ENCODE data around the gene MRPS25.

Gene MRPS25

DNA sequence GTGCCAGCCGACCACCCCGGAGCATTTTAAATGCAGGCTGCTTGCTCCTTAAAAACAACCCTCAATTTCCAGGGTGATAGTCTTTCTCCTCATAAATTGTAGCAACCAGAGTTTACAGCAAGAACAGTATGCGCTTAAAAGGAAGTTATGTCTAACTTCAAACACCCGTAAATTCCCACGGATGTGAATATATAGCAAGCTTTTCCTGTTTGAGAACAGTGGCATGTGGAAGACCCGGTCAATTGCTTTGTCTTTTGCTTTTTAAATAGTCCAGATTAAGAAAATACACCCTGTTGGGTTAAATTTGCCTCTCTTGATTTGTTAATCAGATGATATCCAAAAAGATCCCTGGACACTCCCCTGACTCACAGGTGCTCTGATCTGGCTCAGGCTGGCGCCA is 20.8 kb downstream of the MRPS25 start:
- no peaks in the 10 kb centered on the region for H4K20me1 ChIP-seq (ENCODE audit: insufficient read depth, low read length)

GRCh38 chr3:15043408-15044171 is 21.5 kb downstream of the MRPS25 start:
- Histone ChIP-seq H3K79me2 (ENCODE audit: insufficient read depth, low read length) (no peaks in the 10 kb centered on the region), H3K36me3 (ENCODE audit: insufficient read depth, low read length) (peaks cover 97% of the 10 kb centered on the region)

More for the DNA sequence above, 20.8 kb downstream of the MRPS25 start:
- H3K9ac ChIP-seq (ENCODE audit: low read length): no peak overlapping the region
- H3K27ac ChIP-seq (ENCODE audit: low read depth, low read length, poor library complexity, severe bottlenecking): no peak overlapping the region
- no peaks in the 10 kb centered on the region for H3K4me1 ChIP-seq (ENCODE audit: insufficient read depth, low read length, severe bottlenecking)
- H3F3A ChIP-seq (ENCODE audit: insufficient read depth, low read length): no peaks in the 10 kb centered on the region
- H3K4me3 ChIP-seq (ENCODE audit: low read depth, low read length, poor library complexity, severe bottlenecking): no peak overlapping the region
- no peaks in the 10 kb centered on the region for H3K9me2 ChIP-seq (ENCODE audit: low read depth, low read length)
- H2AFZ ChIP-seq (ENCODE audit: low read length): no peak overlapping the region
- no peaks in the 10 kb centered on the region for H3K9me3 ChIP-seq (ENCODE audit: low read length)
- no peak overlapping the region for H3K4me2 ChIP-seq (ENCODE audit: low read length)
- peaks cover 97% of the 10 kb centered on the region for H3K36me3 ChIP-seq (ENCODE audit: insufficient read depth, low read length)
- TF ChIP-seq CTCF (IDR thresholded peaks at IDR 0.05; ENCODE audit: low read length) (no peak), EZH2 (IDR thresholded peaks at IDR 0.05; ENCODE audit: borderline replicate concordance, low read length) (no peak)
- no peaks in the 10 kb centered on the region for H3K27me3 ChIP-seq (ENCODE audit: insufficient read depth, low read length)
- no peaks in the 10 kb centered on the region for H3K79me2 ChIP-seq (ENCODE audit: insufficient read depth, low read length)

GRCh38 chr3:15042936-15043335 is 22.2 kb downstream of the MRPS25 start:
- Histone ChIP-seq H2AFZ (ENCODE audit: low read length) (no peak overlapping the region), H3K79me2 (ENCODE audit: insufficient read depth, low read length) (no peaks in the 10 kb centered on the region), H3K4me2 (ENCODE audit: low read length) (no peak overlapping the region), H3K9me3 (ENCODE audit: low read length) (no peaks in the 10 kb centered on the region), H3K4me3 (ENCODE audit: low read depth, low read length, poor library complexity, severe bottlenecking) (no peak overlapping the region), H3K36me3 (ENCODE audit: insufficient read depth, low read length) (peaks cover 97% of the 10 kb centered on the region), H3K27me3 (ENCODE audit: insufficient read depth, low read length) (no peaks in the 10 kb centered on the region), H3F3A (ENCODE audit: insufficient read depth, low read length) (no peaks in the 10 kb centered on the region), H3K9ac (ENCODE audit: low read length) (no peak overlapping the region), H3K27ac (ENCODE audit: low read depth, low read length, poor library complexity, severe bottlenecking) (no peak overlapping the region), H4K20me1 (ENCODE audit: insufficient read depth, low read length) (no peaks in the 10 kb centered on the region), H3K9me2 (ENCODE audit: low read depth, low read length) (no peaks in the 10 kb centered on the region), H3K4me1 (ENCODE audit: insufficient read depth, low read length, severe bottlenecking) (no peaks in the 10 kb centered on the region)
- TF ChIP-seq EZH2 (IDR thresholded peaks at IDR 0.05; ENCODE audit: borderline replicate concordance, low read length): no peak
- TF ChIP-seq CTCF (IDR thresholded peaks at IDR 0.05; ENCODE audit: low read length): no peak

More at GRCh38 chr3:15043408-15044171, 21.5 kb downstream of the MRPS25 start:
- H3K9me2 ChIP-seq (ENCODE audit: low read depth, low read length): no peaks in the 10 kb centered on the region
- H4K20me1 ChIP-seq (ENCODE audit: insufficient read depth, low read length): no peaks in the 10 kb centered on the region
- H3K27ac ChIP-seq (ENCODE audit: low read depth, low read length, poor library complexity, severe bottlenecking): no peak overlapping the region
- H3K9me3 ChIP-seq (ENCODE audit: low read length): no peaks in the 10 kb centered on the region
- H3K4me1 ChIP-seq (ENCODE audit: insufficient read depth, low read length, severe bottlenecking): no peaks in the 10 kb centered on the region
- no peak overlapping the region for H3K4me3 ChIP-seq (ENCODE audit: low read depth, low read length, poor library complexity, severe bottlenecking)
- no peak overlapping the region for H3K4me2 ChIP-seq (ENCODE audit: low read length)
- H3F3A ChIP-seq (ENCODE audit: insufficient read depth, low read length): no peaks in the 10 kb centered on the region
- H2AFZ ChIP-seq (ENCODE audit: low read length): no peak overlapping the region
- no peak overlapping the region for H3K9ac ChIP-seq (ENCODE audit: low read length)
- H3K27me3 ChIP-seq (ENCODE audit: insufficient read depth, low read length): no peaks in the 10 kb centered on the region
- TF ChIP-seq CTCF (IDR thresholded peaks at IDR 0.05; ENCODE audit: low read length) (no peak), EZH2 (IDR thresholded peaks at IDR 0.05; ENCODE audit: borderline replicate concordance, low read length) (no peak)
